ENCODE data around the gene PHYKPL. TPM values are rescaled to one million over a fixed set of nuclear protein-coding genes. Genes with fewer than 3 reads are reported as not detected.
"Not testable (repeated sequence)": the region's sequence is repeated elsewhere in the genome, so short reads cannot be mapped to it uniquely, and the experiment has no call there.

The PHYKPL gene
- total RNA-seq, 1 donor from 2014 or later, result 12.9 TPM

GRCh38 chr5:178207183-178207916 lies 25.3 kb downstream of the PHYKPL start:
- no peak for DNase-seq

- DNase-seq, result no peak
Measured at GRCh38 chr5:178206166-178207101, 26.2 kb downstream of the PHYKPL start.

GRCh38 chr5:178205749-178206047 lies 26.9 kb downstream of the PHYKPL start:
- no peak for DNase-seq

- DNase-seq, result peak; percentile 32
Measured at GRCh38 chr5:178204935-178205748, 27.5 kb downstream of the PHYKPL start.

- peak; percentile 86 for DNase-seq
Measured at GRCh38 chr5:178204182-178204934, 28.2 kb downstream of the PHYKPL start, which contains the start of gene HNRNPAB. HNRNPAB (plus strand) TSS chr5:178204533; CDS start chr5:178204838, 305 bp downstream.

GRCh38 chr5:178203670-178204181 lies 28.9 kb downstream of the PHYKPL start:
- DNase-seq, result no peak

GRCh38 chr5:178202541-178202940 lies 30.1 kb downstream of the PHYKPL start:
- no peak for DNase-seq

GRCh38 chr5:178201927-178202235 lies 30.7 kb downstream of the PHYKPL start:
- no peak for DNase-seq

- DNase-seq, result no peak
Measured at GRCh38 chr5:178201221-178201926, 31.2 kb downstream of the PHYKPL start.

- no peak for DNase-seq
Measured at GRCh38 chr5:178199581-178200434, 32.8 kb downstream of the PHYKPL start.

- no peak for DNase-seq
Measured at GRCh38 chr5:178198706-178199105, 33.9 kb downstream of the PHYKPL start.

- DNase-seq, result not testable (repeated sequence)
Measured at GRCh38 chr5:178198151-178198550, 34.5 kb downstream of the PHYKPL start.

- DNase-seq, result no peak
Measured at GRCh38 chr5:178196986-178197385, 35.6 kb downstream of the PHYKPL start.

- DNase-seq, result no peak
Measured at GRCh38 chr5:178196281-178196812, 36.3 kb downstream of the PHYKPL start.

GRCh38 chr5:178194026-178194425 lies 38.6 kb downstream of the PHYKPL start:
- DNase-seq, result no peak

GRCh38 chr5:178193251-178193809 lies 39.3 kb downstream of the PHYKPL start:
- no peak for DNase-seq

- no peak for DNase-seq
Measured at GRCh38 chr5:178192787-178193186, 39.8 kb downstream of the PHYKPL start.

GRCh38 chr5:178192244-178192643 lies 40.4 kb downstream of the PHYKPL start:
- no peak for DNase-seq

GRCh38 chr5:178191661-178192060 lies 40.9 kb downstream of the PHYKPL start:
- no peak for DNase-seq

Data from occipital lobe (tissue), 2 donors.